ENCODE measurements around the gene RFX2. TPM values are rescaled to one million over a fixed set of nuclear protein-coding genes. Genes with fewer than 3 reads are reported as not detected.

Gene RFX2
- total and polyA plus RNA-seq, 9 of the 15 experiments (the other 6 are each of a cell fraction or from before 2014, with no cell fraction given) = 3.6 to 18.7 (median 8.7) TPM

DNA sequence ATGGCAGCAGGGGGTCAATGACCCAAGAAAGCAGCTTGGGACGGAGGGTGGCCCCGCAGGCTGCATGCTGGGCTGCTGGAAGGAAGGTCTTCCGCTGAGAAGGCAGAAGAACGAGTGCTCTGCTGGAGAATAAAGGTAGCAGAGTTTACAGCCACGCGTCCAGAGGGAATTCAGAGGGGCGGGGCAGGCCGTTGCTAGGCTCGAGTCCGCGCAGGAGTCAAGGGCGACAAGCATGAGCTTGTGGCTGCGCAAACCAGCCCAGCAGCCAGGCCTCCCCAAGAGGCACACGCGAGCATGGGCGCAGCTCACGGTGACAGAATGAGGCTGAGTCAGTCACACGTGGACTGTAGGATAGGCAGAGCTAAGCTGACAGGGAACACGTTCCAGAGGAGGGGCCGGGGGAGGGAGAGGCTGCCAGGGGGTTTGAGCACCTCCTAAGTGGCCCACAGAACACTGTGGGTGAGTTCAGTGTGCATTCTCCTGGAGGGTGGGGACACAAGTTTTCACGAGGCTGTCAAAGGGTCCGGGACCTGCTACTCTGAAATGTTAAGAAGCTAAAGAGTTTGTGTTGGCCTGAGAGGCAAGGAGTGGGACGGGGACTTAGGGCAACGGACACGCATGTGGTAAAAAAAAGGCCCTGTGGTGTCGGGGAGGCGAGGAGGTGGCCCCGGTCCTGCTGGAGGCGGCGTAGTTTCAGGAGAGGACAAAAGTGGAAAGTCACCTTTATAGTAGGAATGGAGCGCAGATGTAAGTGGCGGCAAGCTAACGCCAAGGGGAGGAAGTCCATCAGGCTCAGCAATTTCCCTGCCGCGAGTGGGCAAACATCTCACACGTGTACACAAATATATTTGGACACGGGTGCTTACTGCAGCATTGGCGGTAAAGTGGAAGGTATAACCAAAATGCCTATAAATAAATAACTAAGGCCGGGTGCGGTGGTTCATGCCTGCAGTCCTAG lies 17.7 kb downstream of the RFX2 start:
- Histone ChIP-seq H3K27me3 (ENCODE audit: control insufficient read depth in 2 of 2, insufficient read depth in 2 of 2, low read length in 2 of 2) (no peaks in the 10 kb centered on the region), H3K27ac (ENCODE audit: extremely low read depth, low read depth, low read length) (peak overlapping the region; percentile 56), H3K9me3 (replicated peaks; ENCODE audit: control insufficient read depth, insufficient read depth, low read depth, low read length) (no peaks in the 10 kb centered on the region), H3K9ac (ENCODE audit: insufficient read depth in 1 of 2, low read depth in 2 of 2, low read length in 2 of 2) (peak overlapping the region; percentile 51 to 87), H3K4me3 (0 out of 2 replicates have a peak overlapping the region, but pooled peaks have one; percentile 7), H3K4me1 (replicated peaks in 1 of 2; ENCODE audit: control insufficient read depth in 2 of 2, insufficient read depth in 2 of 2, low read length in 2 of 2) (peaks cover 17 to 26% of the 10 kb centered on the region in 2 experiments), H2AFZ (ENCODE audit: low read depth, low read length) (peak overlapping the region; percentile 93), H3K79me2 (ENCODE audit: control insufficient read depth, insufficient read depth, low read length) (peaks cover 33% of the 10 kb centered on the region), H3K9me1 (ENCODE audit: control insufficient read depth, insufficient read depth, low read length) (no peaks in the 10 kb centered on the region), H3K36me3 (ENCODE audit: control insufficient read depth, insufficient read depth, low read length) (no peaks in the 10 kb centered on the region), H3K4me2 (ENCODE audit: insufficient read depth, low read length) (peak overlapping the region; percentile 78), H4K20me1 (replicated peaks; ENCODE audit: control insufficient read depth, insufficient read depth, low read length) (no peaks in the 10 kb centered on the region)
- ChIA-PET CTCF (ENCODE audit: low intra/inter-chr PET ratio) (interaction anchor here (0.6 kb wide), 1 partner anchor 104 kb away, joined by 6 read pairs; no protein-coding TSS in a partner anchor), POLR2A (interaction anchor here (0.5 to 1.0 kb wide), 11 partner anchors 9 to 1439 kb away, joined by 3 to 5 read pairs (median 3); partner anchors contain the start of gene PRR22)
- ATAC-seq = peak; percentile 96
- WGBS (ENCODE audit: insufficient coverage, low coverage, missing lambda C conversion rate) = 37% methylated on average over 34 of the region's 40 CpGs
- peak; percentile 67 for FAIRE-seq
- intact Hi-C loops (cut with micrococcal nuclease) (no loop called here), in situ Hi-C loops (cut with MboI) (no loop called here)
- peak; percentile 78 to 90 (median 78) for DNase-seq (ENCODE audit: extremely low read depth in 1 of 4, low spot score in 3 of 4)
- BruUV-seq (replicated peaks) = no TSS peak
- TF ChIP-seq JUND (IDR thresholded peaks at IDR 0.05; ENCODE audit: borderline replicate concordance, low read depth, low read length) (peak; percentile 84), JUND (tag; IDR thresholded peaks at IDR 0.05; ENCODE audit: borderline replicate concordance, low read depth, low read length) (peak; percentile 45; the same call in 1 of the 3 replicates), JUNB (CRISPR knock-in tag; conservative IDR thresholded peaks at IDR 0.05) (no peak), FUS (optimal IDR thresholded peaks at IDR 0.05; ENCODE audit: low read depth, low read length) (no peak), ZNF644 (tag; IDR thresholded peaks at IDR 0.05; ENCODE audit: low read depth) (no peak), SIN3A (IDR thresholded peaks at IDR 0.05; ENCODE audit: borderline replicate concordance in 2 of 2, control insufficient read depth in 1 of 2, low read depth in 2 of 2, low read length in 2 of 2) (peak in 1 of 2 experiments; percentile 91; a peak in 2 of 4 replicates), LEF1 (IDR thresholded peaks at IDR 0.05) (peak; percentile 52; the same call in 1 of the 2 replicates), STAG1 (CRISPR knock-in tag; IDR thresholded peaks at IDR 0.05; ENCODE audit: borderline replicate concordance) (no peak), FOXK2 (conservative IDR thresholded peaks at IDR 0.05 in 1 of 2, IDR thresholded peaks at IDR 0.05 in 1 of 2; ENCODE audit: low read depth in 2 of 2) (peak; percentile 68 to 74; a peak in 3 of 4 replicates), RFX1 (IDR thresholded peaks at IDR 0.05) (peak; percentile 84), JUN (IDR thresholded peaks at IDR 0.05; ENCODE audit: borderline replicate concordance, low read depth, low read length) (peak; percentile 76; the same call in 1 of the 2 replicates), JUN (CRISPR knock-in tag; IDR thresholded peaks at IDR 0.05; ENCODE audit: borderline replicate concordance) (no peak), SOX6 (IDR thresholded peaks at IDR 0.05) (peak; percentile 54; the same call in 1 of the 2 replicates), ATF1 (CRISPR knock-in tag; IDR thresholded peaks at IDR 0.05) (no peak), ATF1 (tag; IDR thresholded peaks at IDR 0.05) (peak; percentile 66), ZNF695 (CRISPR knock-in tag; IDR thresholded peaks at IDR 0.05) (no peak), ZNF668 (CRISPR knock-in tag; IDR thresholded peaks at IDR 0.05) (no peak)
- TF ChIP-seq, protein P1, sequence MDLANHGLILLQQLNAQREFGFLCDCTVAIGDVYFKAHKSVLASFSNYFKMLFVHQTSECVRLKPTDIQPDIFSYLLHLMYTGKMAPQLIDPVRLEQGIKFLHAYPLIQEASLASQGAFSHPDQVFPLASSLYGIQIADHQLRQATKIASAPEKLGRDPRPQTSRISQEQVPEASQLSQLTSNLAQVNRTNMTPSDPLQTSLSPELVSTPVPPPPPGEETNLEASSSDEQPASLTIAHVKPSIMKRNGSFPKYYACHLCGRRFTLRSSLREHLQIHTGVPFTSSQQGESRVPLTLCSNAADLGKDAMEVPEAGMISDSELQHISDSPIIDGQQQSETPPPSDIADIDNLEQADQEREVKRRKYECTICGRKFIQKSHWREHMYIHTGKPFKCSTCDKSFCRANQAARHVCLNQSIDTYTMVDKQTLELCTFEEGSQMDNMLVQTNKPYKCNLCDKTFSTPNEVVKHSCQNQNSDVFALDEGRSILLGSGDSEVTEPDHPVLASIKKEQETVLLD (IDR thresholded peaks at IDR 0.05) = 0 out of 2 replicates have a peak, but pooled peaks have one; percentile 17
- TF ChIP-seq, protein P2, sequence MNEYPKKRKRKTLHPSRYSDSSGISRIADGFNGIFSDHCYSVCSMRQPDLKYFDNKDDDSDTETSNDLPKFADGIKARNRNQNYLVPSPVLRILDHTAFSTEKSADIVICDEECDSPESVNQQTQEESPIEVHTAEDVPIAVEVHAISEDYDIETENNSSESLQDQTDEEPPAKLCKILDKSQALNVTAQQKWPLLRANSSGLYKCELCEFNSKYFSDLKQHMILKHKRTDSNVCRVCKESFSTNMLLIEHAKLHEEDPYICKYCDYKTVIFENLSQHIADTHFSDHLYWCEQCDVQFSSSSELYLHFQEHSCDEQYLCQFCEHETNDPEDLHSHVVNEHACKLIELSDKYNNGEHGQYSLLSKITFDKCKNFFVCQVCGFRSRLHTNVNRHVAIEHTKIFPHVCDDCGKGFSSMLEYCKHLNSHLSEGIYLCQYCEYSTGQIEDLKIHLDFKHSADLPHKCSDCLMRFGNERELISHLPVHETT (CRISPR knock-in tag; conservative IDR thresholded peaks at IDR 0.05 in 1 of 2, IDR thresholded peaks at IDR 0.05 in 1 of 2) = peak in 1 of 2 experiments; percentile 63; a peak in 2 of 4 replicates
